ENCODE data around the gene ZFYVE28. TPM values are rescaled to one million over a fixed set of nuclear protein-coding genes. Genes with fewer than 3 reads are reported as not detected.

ZFYVE28 gene
- total RNA-seq, 1 experiment from 2014 or later = 12.9 TPM

- no peak overlapping the region for H3K27ac ChIP-seq
- intact Hi-C loops (cut with micrococcal nuclease; ENCODE audit: unreplicated experiment) = loop anchor here (5.0 to 10.0 kb wide), 2 partner anchors 79 to 131 kb away; partner anchors contain the start of gene RNF4
- H3K9me3 ChIP-seq (ENCODE audit: insufficient read depth, low read depth) = no peaks in the 10 kb centered on the region; the same call in 1 of the 2 replicates
- no peak overlapping the region for H2AFZ ChIP-seq
- H4K20me1 ChIP-seq (ENCODE audit: insufficient read depth) = no peaks in the 10 kb centered on the region
- no peak overlapping the region for H3K4me2 ChIP-seq
- H3K27me3 ChIP-seq (ENCODE audit: insufficient read depth, low read depth) = no peaks in the 10 kb centered on the region
- no TSS peak for BruUV-seq (replicated peaks)
- DNase-seq = peak in 1 of 2 experiments; percentile 57
- H3K4me1 ChIP-seq (replicated peaks; ENCODE audit: insufficient read depth) = peaks cover 11% of the 10 kb centered on the region
- no peaks in the 10 kb centered on the region for H3K79me2 ChIP-seq (ENCODE audit: low read depth)
- H3K9me2 ChIP-seq (ENCODE audit: insufficient read depth) = no peaks in the 10 kb centered on the region
- H3K36me3 ChIP-seq (ENCODE audit: low read depth) = no peaks in the 10 kb centered on the region
- H3K4me3 ChIP-seq = no peak overlapping the region
- no peak for TF ChIP-seq CTCF (conservative IDR thresholded peaks at IDR 0.05)
- TF ChIP-seq EZH2 (IDR thresholded peaks at IDR 0.05; ENCODE audit: low read depth) = no peak
- POLR2A ChIA-PET (ENCODE audit: unreplicated experiment) = no interaction called here
- CTCF ChIA-PET = interaction anchor here (0.7 kb wide), 1 partner anchor 296 kb away, joined by 7 read pairs; no protein-coding TSS in a partner anchor
- no peaks in the 10 kb centered on the region; the same call in 1 of the 2 replicates for H3F3A ChIP-seq (ENCODE audit: insufficient read depth, low read depth)
These were observed 85.0 kb downstream of the ZFYVE28 start for GRCh38 chr4:2333356-2333841.

GRCh38 chr4:2332976-2333319 lies 85.5 kb downstream of the ZFYVE28 start:
- intact Hi-C loops (cut with micrococcal nuclease; ENCODE audit: unreplicated experiment) = loop anchor here (5.0 to 10.0 kb wide), 2 partner anchors 79 to 132 kb away; partner anchors contain the start of gene RNF4
- Histone ChIP-seq H3K36me3 (ENCODE audit: low read depth) (no peaks in the 10 kb centered on the region), H3K9me2 (ENCODE audit: insufficient read depth) (no peaks in the 10 kb centered on the region), H2AFZ (no peak overlapping the region), H3K79me2 (ENCODE audit: low read depth) (no peaks in the 10 kb centered on the region), H3K9me3 (ENCODE audit: insufficient read depth, low read depth) (no peaks in the 10 kb centered on the region; the same call in 1 of the 2 replicates), H3K27ac (no peak overlapping the region), H3K4me3 (no peak overlapping the region), H3K4me1 (replicated peaks; ENCODE audit: insufficient read depth) (peaks cover 11% of the 10 kb centered on the region), H3F3A (ENCODE audit: insufficient read depth, low read depth) (no peaks in the 10 kb centered on the region; the same call in 1 of the 2 replicates), H3K27me3 (ENCODE audit: insufficient read depth, low read depth) (no peaks in the 10 kb centered on the region), H3K4me2 (no peak overlapping the region), H4K20me1 (ENCODE audit: insufficient read depth) (no peaks in the 10 kb centered on the region)
- TF ChIP-seq EZH2 (IDR thresholded peaks at IDR 0.05; ENCODE audit: low read depth) = no peak
- CTCF ChIA-PET = interaction anchor here (0.7 kb wide), 1 partner anchor 297 kb away, joined by 7 read pairs; no protein-coding TSS in a partner anchor
- POLR2A ChIA-PET (ENCODE audit: unreplicated experiment) = no interaction called here
- BruUV-seq (replicated peaks) = no TSS peak
- DNase-seq = no peak

- no peak for TF ChIP-seq EZH2 (IDR thresholded peaks at IDR 0.05; ENCODE audit: low read depth)
- TF ChIP-seq CTCF (conservative IDR thresholded peaks at IDR 0.05) = no peak
- no peak overlapping the region for H3K4me2 ChIP-seq
- ChIA-PET POLR2A (ENCODE audit: unreplicated experiment) (no interaction called here), CTCF (interaction anchor here (0.7 kb wide), 1 partner anchor 297 kb away, joined by 7 read pairs; no protein-coding TSS in a partner anchor)
- H3K79me2 ChIP-seq (ENCODE audit: low read depth) = no peaks in the 10 kb centered on the region
- H3K27me3 ChIP-seq (ENCODE audit: insufficient read depth, low read depth) = no peaks in the 10 kb centered on the region
- no peaks in the 10 kb centered on the region for H3K9me2 ChIP-seq (ENCODE audit: insufficient read depth)
- peaks cover 11% of the 10 kb centered on the region for H3K4me1 ChIP-seq (replicated peaks; ENCODE audit: insufficient read depth)
- no peak overlapping the region for H2AFZ ChIP-seq
- H3K4me3 ChIP-seq = no peak overlapping the region
- no peak for DNase-seq
- H4K20me1 ChIP-seq (ENCODE audit: insufficient read depth) = no peaks in the 10 kb centered on the region
- no peaks in the 10 kb centered on the region; the same call in 1 of the 2 replicates for H3F3A ChIP-seq (ENCODE audit: insufficient read depth, low read depth)
- no peaks in the 10 kb centered on the region for H3K36me3 ChIP-seq (ENCODE audit: low read depth)
- no TSS peak for BruUV-seq (replicated peaks)
- H3K27ac ChIP-seq = no peak overlapping the region
- H3K9me3 ChIP-seq (ENCODE audit: insufficient read depth, low read depth) = peaks cover 2% of the 10 kb centered on the region; the same call in 1 of the 2 replicates
- intact Hi-C loops (cut with micrococcal nuclease; ENCODE audit: unreplicated experiment) = loop anchor here (5.0 to 10.0 kb wide), 2 partner anchors 80 to 132 kb away; partner anchors contain the start of gene RNF4
These were observed 86.1 kb downstream of the ZFYVE28 start for GRCh38 chr4:2332201-2332975.
